ENCODE measurements around the gene LRRC52. TPM values are rescaled to one million over a fixed set of nuclear protein-coding genes. Genes with fewer than 3 reads are reported as not detected.
A peak's percentile ranks its signal among the peaks of the same experiment; 100 is the strongest.

Gene LRRC52, protein sequence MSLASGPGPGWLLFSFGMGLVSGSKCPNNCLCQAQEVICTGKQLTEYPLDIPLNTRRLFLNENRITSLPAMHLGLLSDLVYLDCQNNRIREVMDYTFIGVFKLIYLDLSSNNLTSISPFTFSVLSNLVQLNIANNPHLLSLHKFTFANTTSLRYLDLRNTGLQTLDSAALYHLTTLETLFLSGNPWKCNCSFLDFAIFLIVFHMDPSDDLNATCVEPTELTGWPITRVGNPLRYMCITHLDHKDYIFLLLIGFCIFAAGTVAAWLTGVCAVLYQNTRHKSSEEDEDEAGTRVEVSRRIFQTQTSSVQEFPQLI
- not detected for total RNA-seq

DNA sequence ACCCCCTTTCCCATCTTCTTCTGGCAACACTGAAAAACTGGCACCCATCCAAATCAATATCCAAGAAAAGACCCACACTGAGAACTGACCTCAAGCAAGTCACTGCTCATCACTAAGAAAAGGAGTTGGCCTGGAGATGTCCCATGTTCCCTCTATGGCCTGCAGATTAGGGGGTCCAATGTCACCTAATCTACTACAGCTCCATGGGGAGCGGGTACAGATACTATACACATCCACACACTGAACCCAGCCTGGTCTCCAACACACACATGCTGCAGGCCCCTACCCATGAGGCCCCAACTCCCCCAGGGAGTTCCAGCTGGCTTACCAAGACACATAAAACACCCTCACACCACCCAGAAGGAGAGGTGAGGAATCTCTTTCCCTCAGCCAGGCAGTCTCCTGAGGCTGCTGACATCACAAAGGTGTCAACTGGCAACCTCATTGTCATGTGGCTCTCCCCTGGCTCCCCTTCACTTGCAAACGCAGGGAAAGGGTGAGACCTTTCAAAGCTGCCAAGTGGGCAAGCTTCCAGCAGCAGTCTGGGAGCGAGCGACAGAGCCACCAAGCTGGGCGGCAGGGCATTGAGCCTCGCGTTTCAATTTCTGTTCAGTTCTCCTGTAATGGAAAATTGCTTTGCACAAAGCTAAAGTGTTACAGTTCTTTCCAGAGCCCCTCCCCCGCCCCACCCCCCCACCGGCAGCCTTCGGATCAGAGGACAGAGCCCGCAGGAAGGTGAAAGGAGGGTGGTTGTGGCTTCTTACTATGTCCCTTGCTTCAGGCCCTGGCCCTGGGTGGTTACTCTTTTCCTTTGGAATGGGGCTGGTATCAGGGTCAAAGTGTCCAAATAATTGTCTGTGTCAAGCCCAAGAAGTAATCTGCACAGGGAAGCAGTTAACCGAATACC is at the start of gene LRRC52:
TSS of gene LRRC52 (plus strand) at position 469 of the 907 bp plus-strand sequence. CDS start at position 766, 297 bp downstream.
- peak; percentile 81 for DNase-seq (ENCODE audit: low spot score)
- peak; percentile 94 for ATAC-seq

DNA sequence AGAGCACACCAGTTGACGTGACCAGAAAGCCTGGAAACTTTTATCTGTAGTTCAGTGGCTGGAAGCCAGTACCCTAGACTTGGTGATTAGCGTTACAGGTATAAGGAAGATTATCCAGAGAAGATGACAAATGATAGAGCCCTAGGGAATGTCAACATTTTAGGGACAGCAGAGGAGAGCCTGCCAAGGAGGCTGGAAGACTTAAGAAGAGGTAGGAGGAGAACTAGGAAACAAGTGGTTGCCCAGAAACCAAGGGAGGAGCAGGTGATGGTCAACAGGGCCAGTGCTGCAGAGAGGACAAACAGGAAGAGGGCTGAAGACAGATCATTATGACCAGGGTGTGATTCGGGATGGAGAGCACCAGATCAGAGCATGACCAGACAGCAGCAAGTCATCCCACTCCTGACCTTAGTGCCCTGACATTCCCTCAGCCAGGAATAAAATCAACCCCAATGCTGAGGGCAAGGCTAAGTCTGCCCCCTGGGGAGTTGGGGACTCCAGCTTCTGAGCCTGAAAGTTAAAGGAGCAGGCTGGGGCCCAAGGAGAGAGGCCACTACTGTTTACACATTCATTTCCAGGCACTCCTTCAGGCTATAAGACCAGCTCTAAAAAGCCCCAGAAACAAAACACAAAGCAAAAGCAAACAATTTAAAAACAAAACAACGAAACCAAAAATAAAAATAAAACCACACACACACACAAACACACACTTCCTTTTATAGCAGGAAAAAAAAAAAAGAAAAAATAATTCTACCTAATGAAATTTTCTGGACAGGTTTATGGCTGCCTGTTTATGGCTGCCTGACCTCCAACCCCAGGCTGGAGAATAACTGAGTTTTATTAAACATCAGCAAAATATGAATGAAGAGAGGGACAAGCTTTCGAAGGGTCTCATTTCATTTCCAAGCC is 48.6 kb upstream of the LRRC52 start:
- ATAC-seq (no peak), DNase-seq (ENCODE audit: low spot score) (no peak)

DNA sequence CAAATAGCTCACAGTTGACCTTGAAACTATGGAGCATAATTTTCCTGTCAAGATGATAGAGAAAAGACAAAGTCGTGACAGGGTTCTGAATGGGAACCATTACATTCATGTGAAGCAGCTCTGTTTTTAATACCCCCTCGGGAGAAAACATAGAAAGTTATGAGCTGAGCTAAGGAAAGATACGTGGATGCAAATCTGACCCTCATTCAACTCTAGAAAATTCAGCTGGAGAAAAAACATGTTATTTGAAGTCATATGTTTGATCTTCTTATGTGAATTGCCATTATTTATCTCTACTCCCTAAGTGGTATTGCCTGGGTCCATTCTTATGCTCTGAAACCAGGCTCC is 48.0 kb upstream of the LRRC52 start:
- ATAC-seq: no peak
- DNase-seq (ENCODE audit: low spot score): no peak

DNA sequence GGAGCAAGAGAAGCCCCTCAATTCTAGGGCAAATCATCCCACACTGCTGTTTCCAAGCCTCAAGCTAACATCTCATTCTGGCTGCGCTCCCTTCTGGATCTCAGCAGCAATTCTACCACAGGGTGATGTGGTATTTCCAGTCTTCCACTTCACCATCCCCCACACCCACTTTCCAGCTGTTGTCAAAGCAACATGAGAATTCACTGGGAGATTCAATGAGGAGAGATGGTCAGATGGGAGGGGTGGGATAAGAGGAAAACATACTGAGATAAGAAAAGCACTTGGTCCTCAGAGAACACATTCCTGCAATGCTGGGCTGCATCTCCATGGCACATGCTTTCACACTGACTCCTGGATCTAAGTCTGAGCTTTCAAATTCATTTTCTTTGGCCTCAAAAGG is 47.3 kb upstream of the LRRC52 start:
- DNase-seq (ENCODE audit: low spot score) (no peak), ATAC-seq (no peak)

DNA sequence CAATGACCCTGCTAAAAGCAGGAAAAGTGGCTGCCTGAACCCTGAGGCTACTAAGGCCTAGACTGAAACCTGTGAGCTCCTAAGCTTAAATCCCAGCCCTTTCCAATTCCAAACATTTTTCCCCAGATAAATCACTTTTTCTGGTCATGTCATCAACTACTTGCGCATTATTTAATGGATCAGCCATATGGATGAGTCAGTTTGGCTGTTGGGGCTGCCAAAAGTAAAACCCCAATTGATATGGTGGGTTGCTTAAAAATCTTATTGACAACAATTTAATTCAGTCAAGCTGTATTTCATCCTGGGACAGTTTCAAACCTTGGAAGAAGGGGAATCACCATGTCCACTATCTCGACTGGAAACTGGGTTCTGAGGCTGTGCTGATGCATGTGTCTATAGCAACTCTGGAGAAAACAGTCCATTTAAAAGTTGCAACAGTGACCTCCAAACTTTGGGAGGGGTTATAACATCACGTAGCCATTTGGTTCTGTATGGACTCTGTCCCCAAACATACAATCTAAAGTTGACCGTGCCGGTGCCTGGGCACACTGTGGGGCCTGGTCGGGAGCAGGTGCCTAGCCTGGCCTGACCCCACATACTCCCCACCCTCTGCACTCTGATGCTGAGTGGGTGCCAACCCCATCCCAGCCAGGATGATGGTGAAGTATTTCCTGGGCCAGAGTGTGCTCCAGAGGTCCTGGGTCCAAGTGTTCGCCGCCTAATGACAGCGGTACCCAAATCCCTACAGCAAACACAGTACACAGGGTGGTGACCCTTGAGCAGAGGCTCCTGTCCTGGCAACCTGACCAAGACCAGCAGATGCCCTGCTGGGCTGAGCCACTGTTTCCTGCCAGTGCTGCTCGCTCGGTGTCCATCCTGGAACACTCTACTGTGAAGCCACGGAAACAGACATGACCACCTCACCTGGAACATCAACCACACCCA is 46.5 kb upstream of the LRRC52 start:
- no peak for ATAC-seq
- no peak for DNase-seq (ENCODE audit: low spot score)

DNA sequence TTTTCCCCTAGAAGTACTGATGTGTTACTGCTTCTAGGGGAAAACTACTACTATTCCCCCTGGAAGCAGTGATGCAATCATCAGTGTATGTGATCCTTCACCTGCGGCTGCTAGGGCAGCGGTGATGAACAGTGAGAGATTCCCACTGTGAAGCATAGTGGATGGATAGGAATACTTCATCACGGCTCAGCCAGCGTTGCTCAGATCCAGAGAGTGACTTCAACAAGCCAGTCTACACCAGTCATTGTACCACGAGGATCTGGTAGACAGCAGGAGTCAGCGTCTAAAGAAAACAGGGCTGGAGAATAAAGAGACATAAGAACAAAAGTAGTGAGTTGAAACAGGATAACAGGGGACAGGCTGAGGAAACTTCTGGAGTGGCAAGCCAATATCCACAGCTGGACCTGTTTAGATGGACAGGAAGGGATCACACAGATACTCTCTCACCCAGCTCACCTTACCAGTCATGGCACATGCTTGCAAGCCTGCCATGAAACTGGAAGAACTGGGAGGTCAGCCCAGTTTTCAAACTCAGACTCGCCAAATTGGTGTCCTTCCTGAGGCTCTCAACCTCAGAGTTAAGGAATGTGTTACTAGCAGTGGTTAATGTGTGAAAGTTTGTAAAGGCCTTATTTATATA is 42.4 kb upstream of the LRRC52 start:
- DNase-seq (ENCODE audit: low spot score): no peak
- ATAC-seq: no peak

DNA sequence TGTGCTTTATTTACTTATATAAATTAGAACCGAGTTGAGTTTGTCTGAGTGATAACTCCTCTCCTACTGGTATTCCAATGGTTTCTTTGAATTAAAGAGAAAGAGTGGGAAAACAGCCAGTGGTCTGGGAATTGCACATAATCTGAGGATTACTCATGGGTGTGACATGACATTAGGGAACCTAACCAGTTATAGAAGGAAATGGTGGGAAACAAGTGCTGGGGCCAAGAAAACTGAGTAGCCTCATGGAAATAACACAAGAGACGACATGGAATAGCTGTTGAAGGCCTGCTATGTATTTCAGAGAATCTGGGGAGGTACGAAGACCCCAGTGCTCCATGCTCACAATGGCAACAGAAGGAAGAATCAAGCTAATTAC is 41.8 kb upstream of the LRRC52 start:
- ATAC-seq (no peak), DNase-seq (ENCODE audit: low spot score) (no peak)

DNA sequence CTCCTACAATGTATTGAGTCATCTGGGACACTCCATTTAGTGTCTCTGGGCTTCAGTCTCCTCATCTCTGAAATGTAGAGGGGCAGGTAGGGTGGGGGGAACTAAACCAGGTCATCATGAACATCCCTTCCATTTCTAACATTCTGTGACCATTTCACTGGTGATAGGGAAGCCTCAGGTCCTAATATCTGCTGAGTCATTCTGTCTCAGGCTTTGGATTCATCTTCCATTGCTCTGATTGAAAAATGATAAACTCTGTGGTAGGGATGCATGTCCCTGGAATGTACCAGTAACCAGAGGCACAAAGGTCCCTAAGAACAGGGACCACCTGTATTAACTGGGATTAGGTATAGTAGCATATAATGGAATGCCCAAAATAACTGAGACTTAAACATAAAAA is 36.2 kb upstream of the LRRC52 start:
- no peak for ATAC-seq

DNA sequence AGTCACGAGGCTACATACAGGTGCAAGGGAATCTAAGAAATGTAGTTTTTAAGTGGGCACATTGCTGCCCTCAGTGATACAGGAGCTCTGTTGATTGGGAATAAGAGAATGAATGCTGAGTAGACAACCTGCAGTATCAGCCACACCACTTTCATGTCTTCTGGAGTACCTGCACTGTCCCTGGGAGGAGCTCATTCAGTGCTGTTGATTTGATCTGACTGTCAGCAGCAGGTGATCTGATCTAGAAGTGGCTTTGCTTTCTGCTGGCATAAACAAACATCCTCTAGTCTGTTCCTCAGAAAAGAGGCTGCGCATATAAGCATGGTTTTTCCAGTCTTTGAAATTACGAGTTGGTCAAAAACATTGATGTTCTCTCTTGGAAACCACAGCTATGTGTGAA is 35.5 kb upstream of the LRRC52 start:
- ATAC-seq (no peak), DNase-seq (ENCODE audit: low spot score) (no peak)

More for the DNA sequence above, 36.2 kb upstream of the LRRC52 start:
- DNase-seq (ENCODE audit: low spot score): no peak

DNA sequence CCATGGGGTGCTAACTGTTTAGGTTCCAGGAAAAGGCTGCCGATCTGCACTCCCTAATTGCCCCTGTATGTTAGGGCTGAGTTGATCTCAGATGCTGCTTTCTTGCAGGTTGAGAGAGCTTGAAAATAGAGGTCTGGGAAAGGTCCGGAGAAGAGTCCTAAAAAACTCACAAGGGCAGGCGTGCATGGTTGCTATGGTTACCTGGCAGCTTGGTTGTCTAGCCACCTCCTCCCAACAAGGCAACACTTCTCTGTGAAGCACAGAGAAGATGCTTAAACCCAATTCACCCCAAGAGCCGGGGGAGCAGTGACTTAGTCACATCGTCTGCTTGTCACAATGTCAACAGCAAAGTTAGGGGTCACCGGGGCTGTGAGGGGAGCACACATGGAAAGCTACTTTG is 31.0 kb upstream of the LRRC52 start:
- DNase-seq (ENCODE audit: low spot score): no peak
- ATAC-seq: no peak

DNA sequence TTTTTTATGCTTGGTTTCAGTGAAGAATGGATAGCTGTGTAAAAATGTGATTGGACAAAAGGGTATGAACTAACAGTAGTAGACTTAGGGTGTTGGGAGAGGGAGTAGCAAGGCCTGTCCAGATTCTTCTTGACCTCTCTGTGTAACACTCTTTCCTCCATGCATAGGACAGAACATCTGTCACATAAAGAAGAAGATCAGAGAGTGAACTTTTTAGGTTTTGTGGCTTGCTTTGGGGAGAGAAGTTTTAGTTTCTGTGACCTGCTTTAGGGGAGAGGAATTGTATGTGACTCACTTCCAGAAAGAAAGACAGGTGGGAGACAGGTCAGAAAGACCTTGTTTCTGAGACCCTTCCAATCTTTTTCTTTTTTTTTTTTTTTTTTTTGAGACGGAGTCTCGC is 27.3 kb upstream of the LRRC52 start:
- no peak for ATAC-seq
- DNase-seq (ENCODE audit: low spot score): no peak

DNA sequence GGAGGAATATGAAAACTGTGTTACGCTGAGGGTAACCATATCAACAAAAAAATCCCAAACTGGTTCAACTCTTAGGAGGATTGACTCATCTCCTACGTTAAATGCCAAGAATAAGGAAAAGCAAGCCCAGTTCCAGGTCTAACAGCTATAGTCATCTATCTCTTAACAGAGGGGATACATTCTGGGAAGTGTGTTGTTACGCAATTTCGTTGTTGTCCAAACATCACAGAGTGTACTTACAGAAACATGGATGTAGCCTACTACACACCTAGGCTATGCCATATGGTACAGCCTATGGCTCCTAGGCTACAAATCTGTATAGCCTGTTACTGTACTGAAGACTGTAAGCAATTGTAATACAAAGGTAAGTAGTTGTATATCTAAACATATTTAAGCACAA is 23.2 kb upstream of the LRRC52 start:
- no peak for ATAC-seq
- no peak for DNase-seq (ENCODE audit: low spot score)

DNA sequence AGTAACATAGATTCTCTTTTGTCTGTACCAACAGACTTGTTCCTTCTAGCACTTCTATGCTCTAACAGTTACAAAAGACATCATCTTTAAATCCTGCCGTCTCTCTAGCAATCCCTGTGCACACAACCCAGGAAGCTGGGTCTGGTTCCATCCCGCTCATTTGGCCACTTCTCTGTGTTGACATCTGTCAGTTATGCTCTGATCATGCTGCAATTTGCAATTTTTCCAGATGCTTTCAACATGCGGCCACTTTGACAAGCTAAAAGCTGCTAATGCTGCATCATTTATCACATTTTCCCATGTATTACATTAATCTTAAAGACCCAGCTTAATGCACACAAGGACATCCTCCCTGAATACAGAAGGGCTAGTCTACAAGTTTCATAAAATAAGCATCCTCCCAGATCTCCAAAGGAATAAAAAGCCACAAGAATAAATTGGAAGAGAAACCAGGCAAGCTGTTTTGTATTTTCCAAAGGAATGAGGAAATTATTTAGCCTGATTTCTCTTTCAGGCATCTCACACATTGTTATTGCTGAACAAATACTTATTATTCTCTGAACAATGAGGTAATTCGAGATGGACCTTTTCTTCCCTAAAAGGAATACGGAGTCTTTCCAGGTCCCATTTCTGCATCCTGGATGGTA is 19.0 kb upstream of the LRRC52 start:
- ATAC-seq (no peak), DNase-seq (ENCODE audit: low spot score) (no peak)

DNA sequence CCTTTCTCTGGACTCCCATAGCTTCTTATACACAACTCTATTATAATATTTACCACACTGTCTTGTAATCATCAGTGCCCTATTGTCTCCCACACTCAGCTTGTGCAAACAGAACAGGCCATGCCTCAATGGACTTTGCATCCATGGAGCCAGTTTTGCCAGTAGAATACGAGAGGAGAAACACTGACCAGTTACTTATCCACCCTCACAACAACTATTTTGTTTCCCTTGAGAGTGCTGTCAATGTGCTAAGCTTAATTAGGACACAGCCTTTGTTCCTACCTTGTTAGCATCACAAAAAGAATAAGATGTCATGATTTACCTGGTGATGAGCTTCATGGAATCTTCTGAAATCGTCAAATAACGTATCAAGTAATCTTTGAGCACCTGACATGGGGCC is 18.1 kb upstream of the LRRC52 start:
- peak; percentile 65 for ATAC-seq
- no peak for DNase-seq (ENCODE audit: low spot score)

DNA sequence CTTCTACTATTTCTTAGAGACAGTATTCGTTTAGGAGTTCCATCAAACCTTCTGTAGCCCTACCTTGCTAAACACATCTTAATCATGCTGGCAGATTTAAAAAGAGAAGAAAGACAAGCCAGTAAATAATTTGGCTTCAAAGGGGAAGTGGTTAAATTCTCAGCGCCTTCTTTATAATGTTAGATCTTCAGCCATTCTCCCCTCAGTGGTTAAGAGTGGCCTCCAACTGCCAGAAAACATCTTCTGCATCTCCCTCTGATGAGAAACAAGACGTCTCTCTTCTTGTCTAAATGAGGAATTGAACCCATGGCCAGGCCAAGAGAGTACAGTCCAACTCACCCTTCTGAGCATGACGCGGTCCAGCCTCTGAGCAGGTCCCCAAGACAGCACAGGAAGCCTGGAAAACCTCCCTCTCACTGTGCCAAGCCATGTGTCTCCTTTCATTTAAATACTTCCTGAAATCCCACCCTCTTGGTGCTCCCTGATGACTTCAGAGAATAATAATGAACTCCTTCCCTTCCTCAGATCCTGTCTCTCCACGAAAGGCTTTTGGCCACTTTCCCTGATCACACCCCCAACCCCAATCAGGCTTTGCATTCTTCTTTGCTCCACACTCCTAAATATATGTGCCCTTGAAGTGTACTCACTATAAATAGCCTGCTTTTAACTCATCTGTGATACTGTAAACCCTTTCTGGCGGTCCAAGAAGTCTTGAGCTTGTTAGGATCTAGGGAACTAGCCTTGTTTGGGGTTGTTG is 16.4 kb upstream of the LRRC52 start:
- ATAC-seq (no peak), DNase-seq (ENCODE audit: low spot score) (no peak)

DNA sequence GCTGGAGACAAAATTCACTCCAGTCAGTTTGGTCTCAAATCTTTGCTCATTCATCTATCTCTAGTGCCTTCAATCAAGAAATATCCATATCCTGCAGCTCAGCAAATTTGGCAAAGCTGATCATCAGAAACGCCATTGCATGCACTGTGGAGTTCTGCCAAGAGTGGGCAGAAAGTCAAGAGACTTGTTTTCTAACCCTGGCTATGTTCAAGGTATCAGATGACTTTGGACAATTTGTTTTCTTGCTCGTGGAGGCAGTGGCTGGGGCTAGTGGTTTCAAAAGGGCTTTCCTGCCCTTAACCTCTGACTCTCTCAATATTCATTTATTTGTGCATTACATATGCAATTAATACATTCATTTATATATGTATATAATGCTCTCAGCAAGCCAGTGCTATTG is 12.8 kb upstream of the LRRC52 start:
- peak; percentile 75 for DNase-seq (ENCODE audit: low spot score)
- ATAC-seq: peak; percentile 91

DNA sequence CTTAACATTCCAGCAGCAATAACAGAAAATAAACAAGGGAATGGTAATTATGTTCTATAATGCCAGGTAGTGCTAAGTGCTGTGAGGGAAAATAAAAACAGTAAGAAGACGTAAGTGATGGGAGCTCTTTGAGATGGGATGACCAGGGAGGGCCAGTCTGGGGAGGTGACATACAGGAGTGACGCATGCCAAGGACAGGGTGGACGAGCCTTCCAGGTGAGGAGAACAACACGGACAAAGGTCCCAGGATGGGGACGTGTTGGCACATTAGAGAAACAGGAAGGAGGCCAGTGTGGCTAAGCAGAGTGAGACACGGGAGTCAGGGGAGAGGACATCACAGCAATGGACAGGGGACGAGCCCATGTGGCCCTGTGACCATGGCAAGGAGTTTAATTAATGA is 11.7 kb upstream of the LRRC52 start:
- peak; percentile 44 for DNase-seq (ENCODE audit: low spot score)
- peak; percentile 61 for ATAC-seq

DNA sequence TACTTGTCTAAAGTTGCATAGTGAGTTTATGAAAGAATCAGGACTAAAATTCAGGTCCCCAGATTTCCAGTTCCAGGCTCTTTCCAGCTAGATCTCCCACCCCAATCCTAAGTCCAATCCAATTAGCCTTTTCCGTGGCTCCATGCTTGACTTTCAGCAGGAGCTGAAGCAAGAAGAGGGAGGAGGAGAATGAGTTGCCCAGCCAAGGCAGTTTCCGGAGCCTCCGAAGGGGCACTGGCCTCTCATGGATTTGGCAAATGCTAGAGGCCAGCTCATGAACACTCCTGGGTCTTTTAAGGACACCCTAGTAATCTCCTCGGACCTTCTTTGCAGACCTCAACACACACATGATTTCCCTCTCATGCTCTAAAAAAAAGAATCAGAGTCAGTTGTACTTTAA is 10.5 kb upstream of the LRRC52 start:
- no peak for ATAC-seq

More for the DNA sequence above, 10.5 kb upstream of the LRRC52 start:
- DNase-seq (ENCODE audit: low spot score): no peak

Data from left lobe of liver (tissue), 2 donors.